ENCODE measurements around the gene CACNA2D3. TPM values are rescaled to one million over a fixed set of nuclear protein-coding genes. Genes with fewer than 3 reads are reported as not detected.

CACNA2D3 gene
- polyA plus RNA-seq, 1 donor from 2014 or later = 26.2 TPM

GRCh38 chr3:54861248-54862067 is 739.1 kb downstream of the CACNA2D3 start:
- H2AFZ ChIP-seq (ENCODE audit: low read depth, low read length) = no peak overlapping the region
- H3K9me2 ChIP-seq (ENCODE audit: insufficient read depth, low read length) = no peaks in the 10 kb centered on the region
- no peak overlapping the region for H3K4me3 ChIP-seq (ENCODE audit: low read length)

GRCh38 chr3:54862526-54862925 is 740.2 kb downstream of the CACNA2D3 start:
- Histone ChIP-seq H3K9ac (ENCODE audit: low read length) (no peak overlapping the region), H3F3A (ENCODE audit: insufficient read depth, low read length, poor library complexity, severe bottlenecking) (no peaks in the 10 kb centered on the region), H3K9me3 (ENCODE audit: low read length) (no peaks in the 10 kb centered on the region), H3K27ac (ENCODE audit: low read length) (no peak overlapping the region), H3K4me2 (ENCODE audit: low read length) (no peak overlapping the region), H3K4me3 (ENCODE audit: low read length) (no peak overlapping the region), H4K20me1 (ENCODE audit: insufficient read depth) (no peaks in the 10 kb centered on the region), H3K27me3 (ENCODE audit: insufficient read depth, low read depth, low read length) (no peaks in the 10 kb centered on the region), H2AFZ (ENCODE audit: low read depth, low read length) (no peak overlapping the region), H3K36me3 (ENCODE audit: insufficient read depth, low read length) (no peaks in the 10 kb centered on the region), H3K9me2 (ENCODE audit: insufficient read depth, low read length) (no peaks in the 10 kb centered on the region), H3K79me2 (replicated peaks; ENCODE audit: insufficient read depth, low read length) (no peaks in the 10 kb centered on the region)
- no peak for TF ChIP-seq RAD21 (conservative IDR thresholded peaks at IDR 0.05)
- no peak for TF ChIP-seq SMC3 (conservative IDR thresholded peaks at IDR 0.05; ENCODE audit: poor library complexity)
- TF ChIP-seq REST (IDR thresholded peaks at IDR 0.05; ENCODE audit: borderline replicate concordance) = no peak
- TF ChIP-seq CTCF (IDR thresholded peaks at IDR 0.05; ENCODE audit: poor library complexity, severe bottlenecking) = no peak
- TF ChIP-seq TAF1 (IDR thresholded peaks at IDR 0.05; ENCODE audit: low read depth) = no peak
- no peak for TF ChIP-seq POLR2AphosphoS5 (IDR thresholded peaks at IDR 0.05)
- TF ChIP-seq EP300 (conservative IDR thresholded peaks at IDR 0.05; ENCODE audit: poor library complexity, severe bottlenecking) = no peak
- no peak for TF ChIP-seq EZH2 (IDR thresholded peaks at IDR 0.05; ENCODE audit: borderline replicate concordance, insufficient read depth, low read length, poor library complexity, severe bottlenecking)
- no peak for TF ChIP-seq MXI1 (conservative IDR thresholded peaks at IDR 0.05; ENCODE audit: poor library complexity, severe bottlenecking)

More at GRCh38 chr3:54861248-54862067, 739.1 kb downstream of the CACNA2D3 start:
- no peaks in the 10 kb centered on the region for H3K79me2 ChIP-seq (replicated peaks; ENCODE audit: insufficient read depth, low read length)
- no peaks in the 10 kb centered on the region for H3K9me3 ChIP-seq (ENCODE audit: low read length)
- TF ChIP-seq SMC3 (conservative IDR thresholded peaks at IDR 0.05; ENCODE audit: poor library complexity) = no peak
- TF ChIP-seq EZH2 (IDR thresholded peaks at IDR 0.05; ENCODE audit: borderline replicate concordance, insufficient read depth, low read length, poor library complexity, severe bottlenecking) = no peak
- TF ChIP-seq REST (IDR thresholded peaks at IDR 0.05; ENCODE audit: borderline replicate concordance) = no peak
- no peak for TF ChIP-seq EP300 (conservative IDR thresholded peaks at IDR 0.05; ENCODE audit: poor library complexity, severe bottlenecking)
- no peak for TF ChIP-seq RAD21 (conservative IDR thresholded peaks at IDR 0.05)
- TF ChIP-seq MXI1 (conservative IDR thresholded peaks at IDR 0.05; ENCODE audit: poor library complexity, severe bottlenecking) = no peak
- no peaks in the 10 kb centered on the region for H3F3A ChIP-seq (ENCODE audit: insufficient read depth, low read length, poor library complexity, severe bottlenecking)
- no peaks in the 10 kb centered on the region for H4K20me1 ChIP-seq (ENCODE audit: insufficient read depth)
- H3K27me3 ChIP-seq (ENCODE audit: insufficient read depth, low read depth, low read length) = no peaks in the 10 kb centered on the region
- H3K27ac ChIP-seq (ENCODE audit: low read length) = no peak overlapping the region
- H3K4me2 ChIP-seq (ENCODE audit: low read length) = no peak overlapping the region
- H3K36me3 ChIP-seq (ENCODE audit: insufficient read depth, low read length) = no peaks in the 10 kb centered on the region
- no peak overlapping the region for H3K9ac ChIP-seq (ENCODE audit: low read length)

Data from neural cell (in vitro differentiated cells).